Esophagus muscularis mucosa (tissue), 4 donors: Measurements from ENCODE around the gene RNF181. TPM values are rescaled to one million over a fixed set of nuclear protein-coding genes. Genes with fewer than 3 reads are reported as not detected.

Experiments
- DNase-seq: peaks from one replicate; pipeline ENCODE4 v3.0.0-alpha.2; 2017; ENCODE audit errors: extremely low spot score
- H3K27ac ChIP-seq, 4 donors: fragments of 200-600 bp; sonication (generic); replicated peaks in 1 of 4; 1 replicate in 3 of 4; 2 replicates in 1 of 4; pipeline ENCODE4 v1.5.1; 2016 to 2019; ENCODE audit warnings: mild to moderate bottlenecking in 1 of 4
- H3K27me3 ChIP-seq, 4 donors: fragments of 200-600 bp; sonication (generic); one replicate each; pipeline versions ENCODE4 v1.5.1 to v1.6.0; 2016 to 2019
- H3K36me3 ChIP-seq, 4 donors: fragments of 200-600 bp; sonication (generic); one replicate each; pipeline ENCODE4 v1.5.1; 2016 to 2019
- H3K4me1 ChIP-seq, 4 donors: fragments of 200-600 bp; sonication (generic); one replicate each; pipeline ENCODE4 v1.5.1; 2016 to 2019
- H3K4me3 ChIP-seq, 4 donors: fragments of 200-600 bp; sonication (generic); 1 replicate in 2 of 4; 2 replicates in 2 of 4; pipeline ENCODE4 v1.5.1; 2016 to 2019; ENCODE audit warnings: mild to moderate bottlenecking in 4 of 4, moderate library complexity in 1 of 4
- H3K9me3 ChIP-seq, 4 donors: fragments of 200-600 bp; sonication (generic); 1 replicate in 3 of 4; 2 replicates in 1 of 4; pipeline ENCODE4 v1.5.1; 2016 to 2019
- CTCF ChIP-seq, 3 experiments: fragments of 200-600 bp in 2 of 3; fragments of 450-650 bp in 1 of 3; sonication (generic) in 2 of 3; IDR thresholded peaks; one replicate each; pipeline ENCODE4 v1.5.1; 2017 to 2019; ENCODE audit warnings: antibody characterized with exemption in 3 of 3, mild to moderate bottlenecking in 2 of 3, moderate library complexity in 1 of 3
- EP300 ChIP-seq: sonication (generic); formaldehyde crosslinking; IDR thresholded peaks from one replicate; pipeline ENCODE4 v1.6.1; 2017; ENCODE audit warnings: antibody characterized with exemption
- POLR2A ChIP-seq: fragments of 450-650 bp; IDR thresholded peaks from one replicate; pipeline ENCODE4 v1.6.1; 2017; ENCODE audit warnings: antibody characterized with exemption, moderate library complexity, mild to moderate bottlenecking, low read depth
- POLR2AphosphoS5 ChIP-seq, 2 donors: sonication (generic); formaldehyde crosslinking; IDR thresholded peaks; one replicate each; pipeline ENCODE4 v1.6.1; 2017; ENCODE audit warnings: antibody characterized with exemption in 2 of 2
- WGBS: methylation state at CpG from one replicate; pipeline ENCODE4 v1.1.5; 2018; 5-methylcytosine and 5-hydroxymethylcytosine counted together
- intact Hi-C: fragments of 100-400 bp; cut with DNase I; formaldehyde crosslinking; loops from one replicate; pipeline ENCODE4 v1.15.1; 2023
- total RNA-seq, 4 donors: library from RNA; depleted of rRNA; stranded (reverse); fragments of >200 nt; gene quantifications; one replicate each; pipeline versions ENCODE4 v1.1.0 to v1.2.1, GENCODE V29; 2016

Gene RNF181, protein sequence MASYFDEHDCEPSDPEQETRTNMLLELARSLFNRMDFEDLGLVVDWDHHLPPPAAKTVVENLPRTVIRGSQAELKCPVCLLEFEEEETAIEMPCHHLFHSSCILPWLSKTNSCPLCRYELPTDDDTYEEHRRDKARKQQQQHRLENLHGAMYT
- total RNA-seq, result 100 to 1,000 TPM; 133 to 142 (median 138) TPM

DNA sequence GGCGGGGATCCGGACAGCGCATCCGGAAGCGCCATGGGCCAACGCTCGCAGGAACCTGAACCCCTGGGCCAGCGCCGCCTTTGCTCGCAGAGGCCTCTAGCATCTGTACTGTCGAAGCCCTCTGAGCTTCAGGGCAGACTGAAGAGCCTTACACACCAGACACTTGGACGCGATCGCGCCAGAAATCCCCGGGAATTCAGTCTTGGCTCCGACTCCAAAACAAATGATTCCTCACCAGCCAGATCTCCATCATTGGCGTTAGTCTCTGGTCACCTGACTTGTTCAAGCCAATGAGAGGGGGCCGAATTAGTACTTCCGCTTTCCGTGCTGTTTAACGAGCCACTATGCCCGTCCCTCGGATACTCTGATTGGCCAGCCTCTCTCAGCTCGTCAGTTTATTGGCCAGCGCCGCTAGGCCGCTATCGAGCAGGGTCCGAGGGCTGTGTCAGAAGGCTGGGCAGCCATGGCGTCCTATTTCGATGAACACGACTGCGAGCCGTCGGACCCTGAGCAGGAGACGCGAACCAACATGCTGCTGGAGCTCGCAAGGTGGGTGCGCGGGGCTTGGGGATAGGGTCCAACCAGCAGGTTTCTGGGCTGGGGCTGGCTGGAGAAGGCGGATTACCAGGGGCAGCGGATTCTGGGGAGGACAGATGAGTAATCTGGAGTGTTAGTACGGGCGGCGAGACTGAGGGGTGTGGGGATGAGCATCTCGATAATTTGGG is at the start of gene RNF181:
Gene RNF181, plus strand, starts transcription at position 445 of the 725 bp plus-strand sequence. Its CDS starts 19 bp downstream, at position 464.
- no peaks in the 10 kb centered on the region for H3K9me3 ChIP-seq
- no peaks in the 10 kb centered on the region for H3K27me3 ChIP-seq
- H3K36me3 ChIP-seq, result peaks cover 15 to 46% (median 41%) of the 10 kb centered on the region in 4 donors
- DNase-seq, result peak; percentile 99
- peak within 1 kb of the TSS; percentile 88 to 97 (median 90) for H3K27ac ChIP-seq
- under 1% methylated on average over 29 of the region's 47 CpGs for WGBS
- H3K4me3 ChIP-seq, result peak within 1 kb of the TSS; percentile 65 to 94 (median 80)
- intact Hi-C loops, result loop anchor here (5.0 kb wide), 1 partner anchor 33 kb away; the partner anchor contains the start of gene GGCX
- TF ChIP-seq CTCF (IDR thresholded peaks at IDR 0.05) (no peak), POLR2A (peak; percentile 80), POLR2AphosphoS5 (IDR thresholded peaks at IDR 0.05) (peak; percentile 87 to 97), EP300 (no peak)
- H3K4me1 ChIP-seq, result peaks cover 44 to 61% (median 53%) of the 10 kb centered on the region in 4 donors

DNA sequence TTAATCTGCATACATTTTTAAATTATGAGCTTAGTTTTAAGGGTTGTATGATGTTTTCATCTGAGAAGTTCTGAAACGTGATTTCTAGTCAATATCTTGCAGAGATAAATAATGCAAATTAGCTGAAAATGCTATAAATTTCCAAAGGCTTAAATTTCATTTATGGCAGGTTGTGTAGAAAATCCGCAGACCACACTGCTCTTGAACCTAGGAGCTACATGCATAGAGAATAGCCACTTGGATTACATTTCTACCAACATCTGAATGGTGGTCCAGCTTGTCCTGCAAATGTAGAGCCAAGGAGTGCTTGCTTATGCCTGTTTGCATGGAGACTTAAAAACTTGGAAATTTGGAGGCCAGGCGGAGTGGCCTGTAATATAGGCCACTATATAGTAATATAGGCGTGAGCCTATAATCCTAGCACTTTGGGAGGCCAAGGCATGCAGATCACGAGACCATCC is 49.7 kb upstream of the RNF181 start:
- intact Hi-C loops, result loop anchor here (5.0 kb wide), 1 partner anchor 46 kb away; no protein-coding TSS in a partner anchor
- H3K9me3 ChIP-seq, result no peaks in the 10 kb centered on the region
- DNase-seq, result no peak
- peak overlapping the region in 3 of 4 donors; percentile 43 to 100 (median 62) for H3K27ac ChIP-seq
- no peaks in the 10 kb centered on the region for H3K27me3 ChIP-seq
- peaks cover 35 to 46% (median 45%) of the 10 kb centered on the region in 4 donors for H3K4me1 ChIP-seq
- TF ChIP-seq POLR2AphosphoS5 (IDR thresholded peaks at IDR 0.05), result no peak
- TF ChIP-seq CTCF (IDR thresholded peaks at IDR 0.05), result no peak
- no peak for TF ChIP-seq POLR2A
- TF ChIP-seq EP300, result no peak
- 71% methylated on average over 5 of the region's 5 CpGs for whole genome bisulfite sequencing
- H3K36me3 ChIP-seq, result peaks cover 55 to 90% (median 71%) of the 10 kb centered on the region in 4 donors
- no peak overlapping the region for H3K4me3 ChIP-seq

- no peak for DNase-seq
- Histone ChIP-seq H3K4me1 (peaks cover 20 to 38% (median 31%) of the 10 kb centered on the region in 4 donors), H3K36me3 (peaks cover 53 to 90% (median 69%) of the 10 kb centered on the region in 4 donors), H3K9me3 (no peaks in the 10 kb centered on the region), H3K4me3 (no peak overlapping the region), H3K27ac (peak overlapping the region in 2 of 4 donors; percentile 4 to 100), H3K27me3 (no peaks in the 10 kb centered on the region)
- intact Hi-C loops, result loop anchor here (5.0 kb wide), 1 partner anchor 45 kb away; no protein-coding TSS in a partner anchor
- WGBS, result 87% methylated on average over 1 of the region's 1 CpG
- TF ChIP-seq POLR2A, result no peak
- TF ChIP-seq CTCF (IDR thresholded peaks at IDR 0.05), result no peak
- no peak for TF ChIP-seq EP300
- no peak for TF ChIP-seq POLR2AphosphoS5 (IDR thresholded peaks at IDR 0.05)
Measured at GRCh38 chr2:85547089-85547858, 48.3 kb upstream of the RNF181 start.

- DNase-seq, result no peak
- Histone ChIP-seq H3K27ac (peak overlapping the region in 2 of 4 donors; percentile 29 to 100), H3K36me3 (peaks cover 50 to 90% (median 69%) of the 10 kb centered on the region in 4 donors), H3K27me3 (no peaks in the 10 kb centered on the region), H3K9me3 (no peaks in the 10 kb centered on the region), H3K4me1 (peaks cover 13 to 31% (median 23%) of the 10 kb centered on the region in 4 donors), H3K4me3 (no peak overlapping the region)
- intact Hi-C loops, result loop anchor here (5.0 kb wide), 1 partner anchor 44 kb away; no protein-coding TSS in a partner anchor
- WGBS, result 69% methylated on average over 6 of the region's 6 CpGs
- TF ChIP-seq POLR2A (no peak), POLR2AphosphoS5 (IDR thresholded peaks at IDR 0.05) (no peak), EP300 (no peak), CTCF (IDR thresholded peaks at IDR 0.05) (no peak)
Measured at GRCh38 chr2:85547859-85548607, 47.5 kb upstream of the RNF181 start.
